GM12872 (cell line): Measurements from ENCODE around the gene STRA8.

ENCODE experiments used
- TF ChIP-seq, protein P1 (sequence below): IDR thresholded peaks from 3 replicates; pipeline ENCODE4 v1.5.1; 2011; ENCODE audit warnings: low read depth, mild to moderate bottlenecking, low read length, moderate library complexity; ENCODE audit not compliant: insufficient read depth

Gene STRA8

GRCh38 chr7:135232720-135233119, 918 bp upstream of the STRA8 start:
- TF ChIP-seq, protein P1, sequence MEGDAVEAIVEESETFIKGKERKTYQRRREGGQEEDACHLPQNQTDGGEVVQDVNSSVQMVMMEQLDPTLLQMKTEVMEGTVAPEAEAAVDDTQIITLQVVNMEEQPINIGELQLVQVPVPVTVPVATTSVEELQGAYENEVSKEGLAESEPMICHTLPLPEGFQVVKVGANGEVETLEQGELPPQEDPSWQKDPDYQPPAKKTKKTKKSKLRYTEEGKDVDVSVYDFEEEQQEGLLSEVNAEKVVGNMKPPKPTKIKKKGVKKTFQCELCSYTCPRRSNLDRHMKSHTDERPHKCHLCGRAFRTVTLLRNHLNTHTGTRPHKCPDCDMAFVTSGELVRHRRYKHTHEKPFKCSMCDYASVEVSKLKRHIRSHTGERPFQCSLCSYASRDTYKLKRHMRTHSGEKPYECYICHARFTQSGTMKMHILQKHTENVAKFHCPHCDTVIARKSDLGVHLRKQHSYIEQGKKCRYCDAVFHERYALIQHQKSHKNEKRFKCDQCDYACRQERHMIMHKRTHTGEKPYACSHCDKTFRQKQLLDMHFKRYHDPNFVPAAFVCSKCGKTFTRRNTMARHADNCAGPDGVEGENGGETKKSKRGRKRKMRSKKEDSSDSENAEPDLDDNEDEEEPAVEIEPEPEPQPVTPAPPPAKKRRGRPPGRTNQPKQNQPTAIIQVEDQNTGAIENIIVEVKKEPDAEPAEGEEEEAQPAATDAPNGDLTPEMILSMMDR: peak; percentile 55

DNA sequence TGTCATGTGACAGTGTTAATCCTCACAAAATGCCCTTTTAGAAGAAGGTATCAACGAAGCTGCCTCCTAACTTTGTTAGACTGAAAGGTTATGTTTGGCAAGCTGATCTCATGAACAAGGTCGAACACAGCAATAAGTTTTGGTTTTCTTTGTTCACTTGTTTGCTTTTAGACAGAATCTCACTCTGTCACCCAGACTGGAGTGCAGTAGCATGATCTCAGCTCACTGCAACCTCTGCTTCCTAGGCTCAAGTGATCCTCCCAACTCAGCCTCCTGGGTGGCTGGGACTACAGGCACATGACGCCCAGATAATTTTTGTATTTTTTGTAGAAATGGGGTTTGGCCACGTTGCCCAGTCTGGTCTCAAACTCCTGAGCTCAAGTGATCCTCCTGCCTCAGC, 1.1 kb downstream of the STRA8 start:
- TF ChIP-seq, protein P1: no peak

DNA sequence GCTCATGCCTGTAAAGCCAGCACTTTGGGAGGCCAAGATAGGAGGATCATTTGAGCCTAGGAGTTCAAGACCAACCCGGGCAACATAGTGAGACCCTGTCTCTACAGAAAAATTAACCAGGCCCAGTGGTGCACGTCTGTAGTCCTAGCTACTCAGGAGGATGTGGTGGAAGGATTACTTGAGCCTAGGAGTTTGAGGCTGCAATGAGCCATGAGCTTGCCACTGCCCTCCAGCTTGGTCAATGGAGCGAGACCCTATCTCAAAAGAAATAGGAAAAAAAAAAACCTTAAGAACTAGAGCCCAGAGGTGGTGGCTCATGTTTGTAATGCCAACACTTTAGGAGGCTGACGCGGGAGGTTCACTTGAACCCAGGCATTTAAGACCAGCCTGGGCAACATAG, 2.2 kb downstream of the STRA8 start:
- TF ChIP-seq, protein P1: no peak

GRCh38 chr7:135236727-135237126, 3.1 kb downstream of the STRA8 start:
- TF ChIP-seq, protein P1: no peak

GRCh38 chr7:135238112-135238744, 4.6 kb downstream of the STRA8 start:
- TF ChIP-seq, protein P1: peak; percentile 73

DNA sequence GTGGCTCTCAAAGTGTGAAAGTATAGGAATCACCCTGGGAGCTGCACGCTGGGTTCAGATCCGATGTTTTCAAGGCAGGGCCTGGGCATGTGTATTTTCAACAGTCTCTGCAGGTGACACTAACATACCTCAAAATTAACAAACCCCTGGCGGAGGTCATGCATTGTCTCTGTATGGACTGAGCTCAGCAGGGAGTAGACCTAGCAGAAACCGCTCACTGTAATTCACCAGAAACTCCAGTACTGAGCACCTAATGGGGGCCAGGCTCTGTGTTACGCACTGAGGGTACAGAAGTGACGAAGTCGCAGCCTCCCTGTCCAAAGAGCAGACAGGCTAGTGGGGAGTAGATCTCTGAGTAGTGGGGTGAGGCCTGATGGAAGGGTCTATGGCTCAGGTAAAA, 5.6 kb downstream of the STRA8 start:
- TF ChIP-seq, protein P1: no peak

GRCh38 chr7:135240441-135240840, 6.8 kb downstream of the STRA8 start:
- TF ChIP-seq, protein P1: no peak
